Measurements from ENCODE around the gene HNRNPA3.
"Not testable (repeated sequence)": the region's sequence is repeated elsewhere in the genome, so short reads cannot be mapped to it uniquely, and the experiment has no call there.

The HNRNPA3 gene

DNA sequence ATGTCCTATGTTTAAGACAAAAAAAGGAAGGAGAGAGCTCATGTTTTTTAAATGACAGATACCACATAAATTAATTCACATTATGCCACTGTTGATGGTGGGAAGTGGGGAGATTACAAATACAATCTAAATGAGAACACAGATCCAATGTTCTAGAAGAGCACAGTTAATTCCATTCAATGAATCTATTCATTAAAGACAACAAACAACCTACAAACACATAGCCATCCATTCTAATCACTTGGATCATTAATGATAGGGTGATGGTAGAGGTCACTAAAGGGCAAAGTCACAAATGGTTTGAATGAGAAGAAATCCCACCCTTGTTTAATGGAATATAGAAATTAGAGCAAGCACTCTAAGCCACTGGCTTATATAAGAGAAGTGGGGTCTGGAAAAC is 21.7 kb downstream of the HNRNPA3 start:
- DNase-seq: no peak

DNA sequence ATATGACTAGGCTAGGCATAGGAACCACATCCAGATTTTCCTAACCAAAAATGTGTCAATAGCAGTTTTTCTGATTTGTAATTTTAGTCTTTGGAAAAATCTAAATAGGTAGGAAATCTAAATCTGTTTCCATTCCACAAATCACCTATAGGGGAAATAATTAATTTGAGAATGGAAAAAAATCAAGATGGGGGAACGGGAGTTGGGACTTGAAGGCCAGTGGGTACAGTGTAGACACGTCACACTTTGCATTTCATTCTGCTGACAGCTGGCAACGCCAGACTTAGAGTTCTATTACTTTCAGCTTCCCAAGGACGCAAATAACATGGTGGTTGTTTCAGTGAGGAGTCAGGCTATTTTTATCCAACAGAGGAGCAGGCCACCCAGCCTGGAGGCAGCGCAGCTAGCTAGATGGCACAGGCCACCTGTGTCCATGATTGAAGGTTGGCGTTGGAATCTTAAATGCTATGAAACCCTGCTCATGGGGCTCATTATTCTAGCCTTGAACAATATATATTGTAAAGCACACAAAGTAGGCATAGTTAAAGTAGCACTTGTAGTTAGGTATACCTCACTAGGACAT is 23.4 kb downstream of the HNRNPA3 start:
- DNase-seq: no peak

DNA sequence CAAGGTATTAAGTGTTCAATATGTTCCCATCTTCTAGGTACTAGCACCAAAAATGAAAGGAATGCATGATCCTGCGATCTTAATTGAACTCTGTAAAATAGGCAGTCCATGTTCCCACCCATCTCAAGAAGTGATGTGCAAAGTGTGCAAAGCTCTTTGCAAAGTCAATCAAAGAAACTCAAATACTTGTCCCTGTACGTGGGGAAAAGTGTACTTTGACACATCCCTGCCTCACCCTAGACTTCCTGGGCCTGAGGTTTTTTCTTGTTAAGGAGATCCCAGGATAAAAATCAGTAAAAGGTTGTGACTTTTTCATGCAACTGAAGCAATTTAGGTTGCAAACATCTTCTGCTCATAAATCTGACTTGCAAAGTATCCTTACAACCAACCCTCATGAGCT is 25.3 kb downstream of the HNRNPA3 start:
- no peak for DNase-seq

DNA sequence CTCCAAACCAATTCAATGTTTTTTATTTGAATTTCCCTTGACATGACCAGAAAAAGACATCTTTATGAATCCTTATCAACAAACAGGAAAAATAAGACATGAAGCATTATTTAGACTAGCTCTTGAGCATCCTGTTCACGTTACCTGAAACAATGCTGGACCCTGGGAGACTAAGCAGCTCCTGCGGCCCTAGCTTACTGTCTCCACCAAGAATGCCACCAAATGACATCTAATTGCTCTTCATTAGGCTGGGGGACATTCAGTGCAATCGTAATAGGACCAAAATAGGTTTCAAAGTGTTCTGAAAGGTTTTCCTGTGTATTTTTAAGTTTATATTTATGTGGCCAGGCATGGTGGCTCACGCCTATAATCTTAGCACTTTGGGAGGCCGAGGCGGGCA is 26.5 kb downstream of the HNRNPA3 start:
- DNase-seq: no peak

DNA sequence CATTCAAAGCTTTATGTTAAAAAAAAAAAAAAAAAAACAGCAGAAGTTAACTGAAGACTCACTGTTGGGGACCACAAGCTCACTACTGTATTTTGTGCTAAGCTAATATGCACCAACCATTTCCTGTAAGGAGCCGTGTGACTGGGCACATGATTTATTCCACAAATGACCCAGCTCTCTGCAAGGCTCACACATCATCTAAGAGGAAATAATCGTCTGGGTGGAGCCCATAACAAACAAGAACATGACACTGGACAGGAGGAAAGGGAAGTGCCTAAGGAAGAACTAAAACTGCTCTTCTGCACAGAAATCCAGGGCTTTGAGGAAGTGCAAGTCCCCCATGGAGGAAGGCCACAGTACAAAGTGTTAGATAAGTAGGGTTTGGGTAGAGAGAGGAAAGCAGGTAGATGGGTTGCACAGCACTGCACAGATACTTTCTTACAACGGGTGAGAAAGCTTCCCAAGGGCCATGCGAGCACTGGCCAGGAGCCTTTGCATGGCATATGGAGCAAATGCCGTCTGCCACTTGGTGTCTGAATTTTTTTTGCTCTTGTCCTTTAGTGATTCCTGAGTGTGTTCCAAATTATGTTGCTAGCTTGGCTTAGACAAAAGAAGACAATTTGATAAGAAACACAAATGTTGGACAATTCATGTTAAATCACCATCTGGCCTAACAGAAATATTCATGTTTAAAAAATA is 27.5 kb downstream of the HNRNPA3 start:
- no peak for DNase-seq

DNA sequence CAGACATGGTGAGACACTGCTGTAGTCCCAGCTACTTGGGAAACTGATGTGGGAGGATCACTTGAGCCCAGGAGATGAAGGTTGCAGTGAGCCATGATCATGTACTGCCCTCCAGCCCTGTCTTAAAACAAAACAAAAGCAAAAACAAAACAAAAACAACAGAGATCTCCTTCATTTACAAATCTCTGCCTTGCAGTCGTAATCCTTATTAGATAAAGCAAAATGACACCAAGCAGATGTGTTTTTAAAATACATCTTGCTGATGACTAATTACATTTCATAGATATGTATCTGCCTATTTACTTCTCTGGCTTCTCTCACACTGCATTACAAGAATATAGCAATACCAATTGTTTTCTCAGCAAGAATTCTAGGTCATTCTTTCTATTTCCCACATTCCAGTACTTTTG is 29.1 kb downstream of the HNRNPA3 start:
- no peak for DNase-seq

DNA sequence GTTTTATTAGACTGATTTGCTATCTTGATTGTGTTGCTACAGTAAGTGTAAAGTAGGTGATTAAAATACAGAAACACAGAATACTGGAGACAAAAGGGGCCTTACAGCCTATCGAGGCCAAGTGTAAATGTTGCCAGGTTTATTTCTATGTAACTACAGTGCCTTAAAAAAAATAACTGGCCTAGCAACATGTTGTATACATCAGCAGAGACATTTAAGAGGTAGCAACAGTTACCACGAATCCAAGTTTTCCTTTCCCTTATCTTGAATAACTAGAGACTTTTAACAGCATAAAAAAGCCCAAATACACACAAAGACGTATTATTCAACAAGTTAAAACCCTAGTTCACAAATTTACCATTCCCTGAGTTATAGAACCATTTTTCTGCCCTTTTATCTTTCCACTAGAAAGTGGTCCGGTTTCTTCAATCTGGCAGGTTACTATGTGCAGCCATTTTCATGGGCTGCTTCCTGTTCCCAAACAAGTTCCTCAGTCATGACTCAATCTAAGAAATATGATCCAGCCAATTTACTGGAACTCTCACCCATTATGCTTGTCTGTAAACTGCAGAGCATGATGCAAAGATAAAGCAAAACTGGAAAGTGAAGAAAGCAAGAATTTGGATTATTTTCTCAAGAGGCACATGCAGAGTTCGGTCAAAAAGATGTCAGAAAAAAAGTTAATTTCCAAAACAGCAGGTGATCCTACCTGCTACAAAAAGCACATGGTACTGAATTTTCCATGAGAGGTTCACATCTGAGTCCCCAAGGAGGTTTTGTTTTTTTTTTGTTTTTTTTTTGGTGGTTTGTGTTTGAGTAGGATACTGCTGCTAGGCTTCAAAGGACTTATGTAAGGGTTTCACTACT is 29.8 kb downstream of the HNRNPA3 start:
- no peak for DNase-seq

DNA sequence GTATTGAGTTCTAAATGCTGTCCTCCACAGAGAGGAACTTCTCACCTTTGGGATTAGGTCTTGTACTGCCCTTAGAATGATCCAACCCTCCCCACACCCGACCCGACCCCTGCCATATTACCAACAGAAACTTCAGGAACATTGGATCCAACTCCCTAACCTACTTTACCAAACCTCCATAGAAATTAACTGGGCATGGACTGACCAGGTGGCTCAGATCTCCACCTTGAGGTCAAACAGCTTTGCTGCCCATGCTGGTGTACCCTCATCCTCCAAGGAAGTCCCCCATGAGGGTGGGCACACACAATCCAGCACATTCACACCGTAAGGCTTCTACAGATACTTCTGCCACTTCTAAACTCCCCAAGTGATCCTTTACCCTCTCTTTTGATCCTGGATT is 30.5 kb downstream of the HNRNPA3 start:
- DNase-seq: no peak

DNA sequence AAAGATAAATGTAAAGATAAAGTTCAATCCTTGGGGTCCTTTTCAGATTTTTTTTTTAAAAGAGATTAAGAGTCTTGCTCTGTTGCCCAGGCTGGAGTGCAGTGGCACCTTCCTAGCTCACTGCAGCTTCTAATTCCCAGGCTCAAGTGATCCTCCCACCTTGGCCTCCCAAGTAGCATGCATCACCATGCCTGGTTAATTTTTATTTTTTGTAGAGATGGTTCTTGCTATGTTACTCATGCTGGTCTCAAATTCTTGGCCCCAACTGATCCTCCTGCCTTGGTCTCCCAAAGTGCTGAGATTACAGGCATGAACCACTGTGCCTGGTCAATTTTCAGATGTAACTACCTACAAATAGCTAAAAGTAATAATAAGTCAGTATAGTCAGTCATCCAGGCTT is 30.9 kb downstream of the HNRNPA3 start:
- DNase-seq: no peak

DNA sequence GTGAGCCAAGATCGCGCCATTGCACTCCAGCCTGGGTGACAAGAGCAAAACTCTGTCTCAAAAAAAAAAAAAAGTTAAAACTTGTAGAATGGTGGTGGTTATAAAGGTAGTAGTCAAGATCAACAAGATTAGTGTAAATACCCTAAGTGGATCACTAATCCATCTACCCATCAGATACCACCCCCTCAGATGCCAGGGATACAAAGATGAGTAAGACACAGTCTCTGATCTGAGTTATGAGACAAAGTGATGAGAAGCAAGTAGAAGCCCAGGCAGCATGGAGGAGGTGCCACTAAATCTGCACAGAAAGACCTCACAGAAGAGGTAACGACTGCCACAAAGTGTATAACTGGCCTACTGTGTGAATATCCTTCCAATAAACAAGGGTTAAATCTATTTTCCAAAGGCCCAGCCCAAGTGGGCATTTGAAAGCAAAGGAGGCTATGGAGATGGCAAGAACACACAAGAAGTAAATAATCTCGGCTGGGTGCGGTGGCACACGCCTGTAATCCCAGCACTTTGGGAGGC is 31.7 kb downstream of the HNRNPA3 start:
- DNase-seq: no peak

DNA sequence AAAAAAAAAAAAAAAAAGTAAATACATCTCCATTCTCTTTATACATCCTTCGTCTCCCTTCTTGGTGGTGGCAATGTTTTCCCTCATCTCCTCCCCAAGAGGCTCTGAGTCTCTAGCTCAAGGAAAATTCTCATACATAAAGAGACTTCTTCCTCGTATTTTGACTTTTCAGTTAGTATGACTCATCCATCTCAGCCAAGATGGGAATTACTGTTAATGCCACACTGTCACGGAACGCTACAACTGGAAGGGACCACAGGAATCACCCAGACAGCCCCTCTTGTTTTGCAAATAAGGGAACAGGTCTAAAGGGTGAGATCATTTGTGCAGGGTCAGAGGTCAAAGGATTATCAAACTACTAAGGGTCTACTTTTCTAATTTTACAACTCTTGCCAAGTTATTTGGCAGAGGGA is 32.4 kb downstream of the HNRNPA3 start:
- DNase-seq: no peak

DNA sequence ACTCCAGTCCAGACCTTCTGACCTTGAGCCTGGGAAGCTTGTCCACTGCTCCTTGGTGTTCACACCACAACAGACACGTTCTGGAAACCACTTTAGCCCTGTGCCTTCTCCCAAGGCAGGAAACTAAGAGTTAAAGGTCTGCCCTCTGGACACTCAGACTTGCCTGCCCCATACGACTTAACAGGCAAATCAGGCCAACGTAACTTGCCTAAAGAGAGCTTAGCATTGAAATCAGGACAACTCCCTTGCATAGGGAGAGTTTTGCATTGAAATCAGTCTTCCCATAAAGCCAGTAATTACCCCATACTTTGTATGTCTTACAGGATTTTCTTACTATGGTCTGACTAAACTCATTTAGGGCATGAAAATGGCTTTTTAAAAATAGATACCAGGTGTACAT is 33.4 kb downstream of the HNRNPA3 start:
- no peak for DNase-seq

DNA sequence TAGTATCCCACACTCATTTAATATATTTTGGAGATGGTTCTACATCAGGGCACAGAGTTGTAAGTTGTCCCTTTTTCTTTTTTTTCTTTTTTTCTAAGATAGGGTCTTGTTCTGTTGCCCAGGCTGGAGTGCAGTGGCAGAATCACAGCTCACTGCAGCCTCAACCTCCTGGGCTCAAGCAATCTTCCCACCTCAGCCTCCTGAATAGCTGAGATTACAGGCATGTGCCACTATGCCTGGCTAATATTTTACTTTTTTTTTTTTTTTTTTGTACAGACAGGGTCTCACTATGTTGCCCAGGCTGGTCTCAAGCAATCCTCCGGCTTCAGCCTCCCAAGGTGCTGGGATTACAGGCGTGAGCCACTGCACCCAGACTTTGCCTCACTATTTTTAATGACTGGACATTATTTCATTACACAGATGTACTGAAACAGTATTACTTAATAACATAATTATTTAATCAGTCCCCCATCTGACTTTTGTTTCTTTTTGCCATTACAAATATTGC is 34.0 kb downstream of the HNRNPA3 start:
- not testable (repeated sequence) for DNase-seq

DNA sequence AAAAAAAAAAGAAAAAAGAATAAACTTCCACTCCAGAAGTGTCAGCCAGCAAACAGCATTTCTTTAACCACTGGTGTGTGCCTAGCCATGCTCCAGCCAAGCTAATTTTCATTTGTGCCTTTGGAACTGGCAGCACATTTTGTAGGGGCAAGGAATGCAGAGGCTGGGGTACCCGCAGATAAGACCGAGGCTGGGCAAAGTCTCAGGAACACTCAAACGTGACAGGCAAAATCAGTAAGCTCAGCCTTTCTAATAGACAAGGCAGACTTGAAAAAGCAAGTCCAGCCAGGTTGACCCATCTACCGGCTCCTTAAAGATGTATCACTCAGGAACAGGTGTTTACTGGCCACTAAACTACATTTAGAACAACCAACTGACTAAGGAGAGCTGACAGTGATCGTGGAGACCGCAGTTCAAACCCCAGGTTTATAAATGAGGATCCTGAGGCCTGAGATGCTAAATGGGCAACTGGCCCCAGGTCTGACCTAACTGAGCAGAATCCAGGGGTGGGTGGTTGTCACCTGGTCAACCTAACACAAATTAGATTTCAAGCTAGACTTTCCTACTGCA is 35.2 kb downstream of the HNRNPA3 start:
- DNase-seq: no peak

DNA sequence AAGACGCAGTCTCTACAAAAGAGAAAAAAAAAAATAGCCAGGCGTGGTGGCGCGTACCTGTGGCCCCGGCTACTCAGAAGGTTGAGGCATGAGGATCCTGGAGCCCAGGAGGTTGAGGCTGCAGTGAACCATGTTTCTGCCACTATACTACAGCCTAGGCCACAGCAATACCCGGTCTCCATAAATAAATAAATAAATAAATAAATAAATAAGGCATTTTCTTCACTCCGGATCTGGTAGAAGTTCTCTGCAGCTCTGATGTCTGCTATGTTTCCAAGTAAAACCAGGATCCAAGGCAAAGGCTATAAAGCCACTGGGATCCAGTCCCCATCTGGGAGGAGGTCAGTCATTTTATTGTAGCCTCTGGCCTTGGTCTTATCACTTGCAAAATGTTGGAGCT is 36.4 kb downstream of the HNRNPA3 start:
- DNase-seq: no peak

DNA sequence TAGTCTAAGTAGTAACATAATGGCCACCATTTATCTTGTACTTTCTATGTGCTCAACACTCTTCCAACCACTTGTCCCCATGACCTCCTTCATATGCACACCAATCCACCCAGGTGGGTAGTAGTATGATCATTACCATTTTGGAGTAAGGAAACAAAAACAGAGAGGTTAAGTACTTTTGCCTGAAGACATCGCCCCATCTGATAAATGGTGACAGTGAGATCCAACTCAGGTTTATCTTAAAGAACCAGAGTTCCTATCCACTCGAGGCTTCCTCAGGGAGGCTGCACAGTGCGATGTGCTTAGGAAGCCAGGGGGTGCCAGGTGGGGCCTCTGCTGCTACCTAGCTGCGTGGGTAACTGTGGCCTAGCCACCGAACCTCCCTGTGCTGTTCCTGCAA is 37.9 kb downstream of the HNRNPA3 start:
- DNase-seq: no peak

DNA sequence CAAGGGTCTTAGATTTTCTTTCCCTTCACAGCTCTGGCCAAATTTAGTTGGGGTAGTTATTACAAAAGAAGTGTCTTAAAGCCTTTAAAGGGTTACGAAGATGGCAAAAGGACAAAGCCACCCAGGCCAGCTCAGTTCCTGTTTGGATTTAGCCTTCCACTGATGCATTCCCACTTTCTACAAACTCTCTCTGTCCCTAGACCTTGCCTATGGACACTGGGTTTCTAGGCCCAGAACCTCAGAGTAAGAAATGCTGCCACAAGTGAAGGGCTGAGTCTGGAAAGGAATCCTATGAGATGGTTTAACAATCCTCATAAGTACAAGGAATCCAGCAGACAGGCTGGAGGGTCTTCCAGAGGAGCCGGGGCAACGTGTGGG is 38.6 kb downstream of the HNRNPA3 start:
- no peak for DNase-seq

DNA sequence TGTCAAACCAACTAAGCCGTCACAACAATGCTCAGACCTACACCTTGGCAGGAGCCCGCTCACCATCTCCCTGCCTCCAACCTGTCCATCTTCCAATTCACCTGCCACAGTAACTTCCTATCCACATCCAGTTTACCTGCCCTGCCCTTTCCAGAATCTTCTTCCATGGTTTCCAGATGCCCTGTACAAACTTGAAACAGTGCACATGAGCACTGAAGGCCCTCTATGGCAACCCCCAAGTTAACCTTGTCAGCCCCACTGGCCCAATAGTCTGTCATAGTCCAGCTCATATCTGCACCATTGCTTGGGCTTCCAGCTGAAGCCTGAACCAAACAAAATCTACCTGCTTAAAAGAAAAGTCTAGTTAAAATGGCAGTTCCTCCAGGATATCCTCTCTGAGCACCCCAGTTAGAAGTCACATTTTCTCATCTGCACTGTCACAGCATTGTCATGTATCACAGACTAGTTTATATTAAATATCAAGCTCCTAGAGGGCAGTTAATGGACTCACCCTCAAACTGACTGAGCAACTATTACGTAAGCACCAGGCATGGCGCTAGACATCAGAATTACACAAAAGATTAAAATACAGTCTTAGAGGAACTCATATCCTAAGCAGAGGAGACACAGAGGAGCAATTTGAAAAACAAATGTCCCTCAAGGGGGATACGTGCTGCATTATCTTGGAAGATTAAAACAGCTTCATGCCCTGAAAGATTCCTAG is 40.4 kb downstream of the HNRNPA3 start:
- no peak for DNase-seq

DNA sequence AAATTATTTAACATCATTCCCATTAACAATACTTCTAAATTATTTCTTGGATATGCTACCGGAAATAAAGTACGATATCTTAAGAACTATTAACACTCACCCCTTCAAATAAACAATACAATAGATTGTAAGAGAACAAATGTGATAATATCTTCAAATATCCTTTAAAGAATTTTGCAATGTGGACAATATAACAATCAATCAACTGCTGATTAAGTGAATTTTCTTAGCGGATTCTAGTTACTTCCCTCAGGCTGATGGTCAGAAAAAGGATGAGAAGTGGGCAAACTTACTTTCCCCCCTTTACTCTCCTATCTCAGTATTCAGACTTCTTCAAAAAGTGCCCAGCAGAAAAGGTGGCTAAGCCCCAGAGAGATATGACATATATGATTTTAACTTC is 41.1 kb downstream of the HNRNPA3 start:
- DNase-seq: no peak

DNA sequence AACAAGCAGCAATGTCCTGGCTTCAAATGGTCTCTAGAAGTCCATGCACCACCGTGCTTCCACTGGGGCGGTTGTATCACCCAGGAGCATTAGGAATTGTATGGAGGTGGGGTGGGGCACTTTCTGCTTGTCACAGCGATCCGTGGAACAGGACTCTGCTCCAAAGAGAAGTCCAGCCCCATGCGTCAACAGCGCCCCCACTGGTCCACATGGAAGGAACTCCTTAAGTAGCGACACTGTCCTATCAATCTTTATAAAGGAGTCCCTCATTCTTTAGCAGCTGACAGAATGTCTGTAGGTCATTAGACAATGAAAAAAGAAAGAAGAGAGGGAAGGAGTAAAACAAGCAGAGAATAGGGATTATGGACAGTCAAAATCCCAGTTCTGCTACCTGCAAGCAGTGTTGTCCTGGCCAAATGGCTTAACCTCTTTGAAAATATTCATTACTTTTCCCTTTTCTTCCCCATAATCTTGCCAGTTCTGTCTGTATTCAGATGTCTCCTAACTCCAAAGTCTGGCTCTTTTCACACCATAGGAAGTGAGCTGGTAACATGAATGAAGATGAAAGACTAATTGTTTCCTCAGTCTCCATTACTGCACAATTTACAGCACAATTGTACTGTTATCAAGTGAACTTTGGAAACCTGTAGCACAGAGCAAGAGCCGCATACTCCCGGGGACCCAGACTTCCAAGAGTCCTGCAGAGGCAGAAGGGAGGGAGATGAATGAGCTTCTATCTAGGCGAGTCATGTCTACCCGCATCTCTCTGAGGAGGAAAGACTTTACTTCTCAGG is 42.0 kb downstream of the HNRNPA3 start:
- no peak for DNase-seq

DNA sequence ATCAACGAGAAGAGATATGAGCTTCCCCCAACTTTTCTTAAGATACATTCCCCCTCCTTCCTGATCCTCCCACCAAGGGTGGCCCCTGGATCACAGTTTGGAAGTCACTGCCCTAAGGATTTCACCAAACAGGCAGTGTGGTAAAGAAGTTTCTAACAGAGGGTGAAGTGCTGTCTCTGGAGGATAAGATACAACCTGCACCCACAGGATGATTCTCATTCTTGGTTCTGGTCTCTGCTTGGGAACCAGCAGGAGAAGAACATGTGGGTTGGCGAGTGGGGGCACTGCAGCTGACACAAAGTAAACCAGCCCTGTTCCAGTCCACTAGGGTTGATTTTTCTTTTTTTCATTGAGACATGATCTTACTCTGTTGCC is 42.6 kb downstream of the HNRNPA3 start:
- no peak for DNase-seq

DNA sequence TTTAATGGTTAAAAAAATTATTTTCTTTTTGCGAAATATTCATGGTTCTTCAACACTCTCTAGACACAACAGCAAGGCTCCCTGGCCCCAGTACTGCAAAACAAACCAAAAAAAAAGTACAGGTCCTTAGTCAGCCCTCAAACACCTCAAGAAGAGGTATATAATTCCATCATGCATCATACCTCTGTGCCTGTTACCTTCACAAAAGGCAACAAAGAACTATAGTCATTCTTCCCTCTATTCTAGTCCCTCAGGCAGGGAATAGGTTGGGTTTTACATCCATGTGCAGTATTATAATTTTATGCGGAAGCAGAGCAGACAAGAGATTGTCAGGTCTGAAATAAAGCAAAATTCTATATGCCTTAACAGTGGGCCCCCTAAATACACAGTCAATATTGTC is 43.4 kb downstream of the HNRNPA3 start:
- no peak for DNase-seq
